HT1080 (cell line): ENCODE data around the gene HOXC11. TPM values are rescaled to one million over a fixed set of nuclear protein-coding genes. Genes with fewer than 3 reads are reported as not detected.

Source experiments
- DNase-seq: peaks from one replicate; pipeline ENCODE4 v3.0.0-alpha.2; 2015; ENCODE audit warnings: low read depth
- total RNA-seq: library from RNA; depleted of rRNA; stranded (reverse); fragments of >200 nt; shearing (Covaris generic); gene quantifications from 2 replicates; pipeline ENCODE4 v1.2.3, GENCODE V29; 2014

The HOXC11 gene
- total RNA-seq, 1 experiment from 2014 or later = not detected

DNA sequence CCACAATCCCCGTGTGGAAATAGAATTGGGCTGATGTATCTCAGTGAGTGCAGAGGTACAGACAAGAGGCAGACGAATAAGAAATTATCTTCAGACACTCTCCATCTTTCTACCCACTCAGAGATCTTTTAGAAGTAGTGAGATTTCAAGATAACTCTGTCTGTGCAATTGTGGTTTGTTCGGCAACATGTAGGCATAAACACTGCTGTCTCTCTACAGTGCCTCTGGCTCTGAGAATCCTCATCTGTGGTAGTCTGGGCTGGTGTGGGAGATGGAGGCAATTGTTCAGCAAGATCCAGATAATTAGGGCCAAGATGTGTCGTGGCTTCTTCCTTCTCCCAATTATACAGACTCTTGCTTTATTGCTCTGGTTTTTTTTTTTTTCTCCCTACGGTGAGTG, 31.2 kb upstream of the HOXC11 start:
- DNase-seq = no peak

- DNase-seq = no peak
Measured at GRCh38 chr12:53942467-53942997, 30.4 kb upstream of the HOXC11 start.

- DNase-seq = no peak
Measured at GRCh38 chr12:53944209-53944608, 28.7 kb upstream of the HOXC11 start.

- no peak for DNase-seq
Measured at GRCh38 chr12:53944907-53945847, 27.7 kb upstream of the HOXC11 start.

GRCh38 chr12:53947743-53948142, 25.2 kb upstream of the HOXC11 start:
- DNase-seq = no peak

- DNase-seq = peak; percentile 15
Measured at GRCh38 chr12:53948650-53949593, 24.0 kb upstream of the HOXC11 start.

DNA sequence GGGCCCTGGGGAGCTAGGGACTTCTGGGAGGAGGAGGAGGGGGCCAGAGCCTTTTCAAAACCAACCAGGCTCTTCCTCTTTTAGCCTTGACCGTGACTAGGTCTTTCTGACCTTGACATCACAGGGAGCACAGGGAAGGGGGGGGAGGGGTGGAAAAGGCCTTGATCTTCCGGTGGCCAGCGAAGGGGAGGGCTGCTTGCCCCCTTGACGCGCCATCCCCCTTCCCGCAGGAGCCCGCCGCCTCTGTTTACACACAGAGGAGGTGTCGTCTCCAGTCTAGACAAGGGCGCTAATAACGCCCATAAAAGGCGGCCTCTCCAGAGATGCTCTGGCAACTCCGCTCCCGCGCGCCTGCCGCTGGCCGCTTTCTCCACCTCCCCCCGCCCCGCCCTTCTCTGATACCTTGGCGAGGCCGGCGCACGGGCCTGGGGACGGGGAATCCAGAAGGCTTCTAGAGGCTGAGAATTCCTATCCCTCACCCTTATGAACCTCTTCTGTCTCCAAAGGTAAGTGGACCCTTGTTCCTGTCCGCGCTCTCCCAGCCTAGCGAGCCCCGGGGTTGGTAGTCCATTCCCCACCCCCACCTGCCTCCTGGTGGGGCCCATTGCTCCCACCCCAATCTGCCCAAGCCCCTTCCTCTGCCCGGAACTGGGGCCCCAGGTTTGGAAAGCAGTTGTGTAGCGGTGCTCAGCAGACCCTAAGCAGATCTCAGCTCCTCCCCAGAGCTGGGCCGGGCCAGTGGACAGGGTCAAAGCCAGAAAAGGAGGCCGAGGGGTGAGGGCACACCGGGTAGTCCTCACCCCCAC, 23.1 kb upstream of the HOXC11 start:
- no peak for DNase-seq

GRCh38 chr12:53950437-53950773, 22.5 kb upstream of the HOXC11 start:
- DNase-seq = no peak

DNA sequence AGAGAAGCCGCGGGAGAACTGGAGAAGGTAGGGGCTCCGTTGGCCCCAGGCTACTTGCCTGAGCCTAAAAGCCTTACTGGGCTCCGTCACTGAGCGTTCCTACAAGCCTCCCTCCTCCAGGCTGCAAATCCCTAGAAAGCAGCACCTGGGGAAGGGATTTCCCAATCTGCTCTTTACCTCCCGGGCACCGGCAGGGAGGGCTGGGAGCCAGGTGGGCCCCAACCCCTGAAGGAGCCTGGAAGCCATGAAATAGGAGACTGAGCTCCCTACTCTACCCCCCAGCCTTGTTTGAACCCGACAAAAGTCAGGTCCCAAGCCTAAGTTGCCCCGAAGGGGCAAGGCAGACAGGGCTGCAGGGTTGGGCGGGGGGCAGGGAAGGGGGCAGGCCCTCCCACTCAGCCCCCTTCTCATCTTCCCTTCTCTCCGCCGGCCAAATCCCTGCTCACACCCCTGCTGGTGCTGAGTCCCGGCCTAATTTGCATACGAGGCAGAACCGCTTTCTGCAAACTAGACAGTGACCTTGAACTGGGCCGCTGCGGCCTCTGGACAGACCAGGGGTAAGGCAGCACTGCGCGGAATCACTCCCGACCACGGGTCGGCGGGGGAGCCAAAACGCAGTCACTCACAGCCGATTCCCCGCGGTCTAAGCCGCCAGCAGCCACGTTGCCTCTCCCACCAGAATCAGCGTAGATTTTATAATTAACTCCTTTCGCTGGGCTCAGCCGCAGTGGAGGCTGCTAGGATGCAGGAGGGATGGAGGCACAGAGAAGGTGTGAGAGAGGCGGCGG, 21.9 kb upstream of the HOXC11 start:
- no peak for DNase-seq

GRCh38 chr12:53951577-53952334, 21.2 kb upstream of the HOXC11 start:
- DNase-seq = no peak

DNA sequence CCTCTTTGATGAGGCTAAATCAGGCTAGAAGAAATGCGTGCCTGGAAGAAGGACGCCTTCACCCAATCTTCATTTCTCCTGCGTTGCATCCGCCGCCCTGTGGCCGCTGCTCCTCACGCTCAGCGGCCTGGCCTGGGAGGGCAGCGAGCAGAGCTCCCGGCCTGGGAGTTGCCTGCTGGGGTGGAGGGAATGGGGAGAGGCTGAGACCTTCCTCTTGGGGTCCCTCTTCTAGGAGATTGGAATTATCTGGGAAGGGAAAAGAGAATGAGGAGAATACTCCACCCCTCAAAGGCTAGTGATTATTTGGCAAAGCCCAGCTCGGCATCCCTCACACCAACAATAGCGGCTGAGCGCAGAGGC, 20.6 kb upstream of the HOXC11 start:
- DNase-seq = no peak

GRCh38 chr12:53952871-53953734, 19.8 kb upstream of the HOXC11 start:
- no peak for DNase-seq

DNA sequence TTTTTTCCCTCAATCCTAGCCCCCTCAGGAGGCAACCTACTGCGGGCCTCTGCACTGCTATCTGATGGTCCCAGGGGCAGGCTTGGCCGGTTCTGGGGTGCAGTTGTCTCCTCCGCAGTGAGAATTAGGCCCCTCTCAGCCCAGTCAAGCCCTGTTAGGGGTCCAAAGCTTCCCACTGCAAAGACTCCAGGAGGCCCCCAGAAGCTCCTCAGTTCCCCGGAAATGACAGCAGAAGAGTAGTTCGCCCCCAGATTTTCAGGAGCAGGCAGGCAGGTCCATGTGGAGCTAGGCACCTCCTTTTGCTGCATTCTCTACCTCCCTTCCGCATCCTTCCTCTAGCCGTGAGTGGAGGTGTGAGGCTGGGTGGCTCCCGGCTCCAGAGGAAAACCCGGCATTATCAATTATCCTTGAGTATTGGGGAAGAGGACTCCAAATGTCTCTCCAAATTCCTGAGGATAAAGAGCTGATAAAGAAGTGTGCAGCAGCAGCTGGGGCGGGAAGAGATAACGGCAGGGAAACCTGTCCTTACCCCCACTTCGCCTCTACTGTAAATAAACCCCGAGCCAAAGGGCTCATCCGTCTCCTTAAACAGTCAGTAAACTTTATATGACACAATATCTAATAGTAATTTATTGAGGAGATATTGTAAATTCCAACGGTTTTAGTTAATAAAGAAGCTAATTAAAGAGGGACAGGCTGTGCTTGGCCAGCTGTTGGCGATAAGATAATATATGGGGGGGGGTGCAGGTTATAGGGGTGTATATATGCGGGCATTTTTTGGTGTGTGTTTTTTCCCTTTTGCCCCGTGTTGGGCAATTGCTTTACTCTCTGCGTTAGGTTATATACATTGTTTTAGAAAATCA, 18.9 kb upstream of the HOXC11 start:
- DNase-seq = no peak

DNA sequence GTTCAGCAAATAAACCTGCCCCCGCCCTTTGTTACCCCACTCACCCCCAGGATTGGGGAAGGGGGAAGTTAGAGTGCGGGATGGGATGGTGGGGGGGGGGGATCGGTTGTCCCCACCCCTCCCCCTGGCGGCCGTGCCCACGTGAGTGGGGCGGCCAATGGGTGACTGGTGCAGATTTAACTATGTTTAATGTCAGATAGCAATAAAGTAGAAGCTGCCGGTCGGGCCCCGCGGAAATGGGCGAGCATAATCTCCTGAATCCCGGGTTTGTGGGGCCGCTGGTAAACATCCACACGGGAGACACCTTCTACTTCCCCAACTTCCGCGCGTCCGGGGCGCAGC, 18.3 kb upstream of the HOXC11 start, which contains the start of gene HOXC12:
Gene HOXC12, plus strand, starts transcription at position 210 of the 342 bp plus-strand sequence. Its CDS starts 27 bp downstream, at position 237.
- no peak for DNase-seq

- no peak for DNase-seq
Measured at GRCh38 chr12:53955036-53955775, 17.7 kb upstream of the HOXC11 start.

DNA sequence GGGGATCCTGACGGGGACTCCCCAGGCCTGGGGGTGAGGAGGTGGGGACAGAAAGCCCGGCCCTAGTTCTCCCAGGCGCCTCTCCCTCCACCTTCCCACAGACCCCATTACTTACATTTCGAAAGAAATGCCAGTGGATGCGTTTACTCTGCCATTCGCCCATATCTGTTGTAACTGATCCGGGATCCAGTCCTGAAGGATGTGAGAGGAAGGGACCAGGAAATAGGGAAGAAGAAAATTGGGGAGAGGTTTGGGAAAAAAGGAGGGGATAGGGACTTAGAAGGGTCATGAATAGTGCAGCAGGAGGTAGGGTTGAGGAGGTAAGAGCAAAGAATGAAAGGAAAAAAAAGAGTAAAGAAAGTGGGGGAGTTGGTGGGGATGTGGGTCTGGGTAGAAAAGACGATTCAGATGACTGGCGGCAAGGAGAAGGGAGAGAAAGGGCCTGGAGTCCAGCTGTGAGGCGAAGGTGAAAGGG, 17.1 kb upstream of the HOXC11 start:
- no peak for DNase-seq
